H1 (cell line): ENCODE data around the gene ALDOA. TPM values are rescaled to one million over a fixed set of nuclear protein-coding genes. Genes with fewer than 3 reads are reported as not detected.
A peak's percentile ranks its signal among the peaks of the same experiment; 100 is the strongest.

Experiments
- CTCF ChIA-PET: fragments of 300-600 bp; sonication (Branson Sonifier 250); formaldehyde crosslinking; loops from one replicate; lab custom pipeline; 2021; ENCODE audit not compliant: partially characterized antibody; lab: Charles Lee
- POLR2A ChIA-PET: fragments of 300-600 bp; sonication (Branson Sonifier 250); formaldehyde crosslinking; loops from one replicate; lab custom pipeline; 2021; ENCODE audit warnings: inconsistent platforms; ENCODE audit not compliant: partially characterized antibody; lab: Charles Lee
- DNase-seq, 2 experiments: peaks; one replicate each; pipeline versions ENCODE4 v3.0.0 to v3.0.0-alpha.2; 2010 to 2022; ENCODE audit warnings: low spot score in 2 of 2, low read depth in 1 of 2, mixed read lengths in 1 of 2
- FAIRE-seq: peaks from 2 replicates; lab custom pipeline; 2011; peaks lifted over from hg19 to GRCh38; lab: Jason Lieb, UNC
- H2AFZ ChIP-seq: 2 replicates; pipeline ENCODE4 v1.8.1; 2012; ENCODE audit warnings: low read length, inconsistent platforms
- H2AK5ac ChIP-seq: 2 replicates; pipeline ENCODE4 v1.6.1; 2013; ENCODE audit warnings: low read depth, low read length
- H2BK120ac ChIP-seq: replicated peaks from 2 replicates; pipeline ENCODE3; 2013; ENCODE audit warnings: low read depth, low read length, inconsistent platforms
- H2BK12ac ChIP-seq: 2 replicates; pipeline ENCODE4 v1.6.1; 2013; ENCODE audit warnings: low read depth, low read length
- H2BK15ac ChIP-seq: 2 replicates; pipeline ENCODE4 v1.6.1; 2013; ENCODE audit warnings: low read length
- H2BK20ac ChIP-seq: 2 replicates; pipeline ENCODE4 v1.6.1; 2013; ENCODE audit warnings: low read length
- H2BK5ac ChIP-seq: 2 replicates; pipeline ENCODE4 v1.6.1; 2013; ENCODE audit warnings: low read depth, low read length
- H3K14ac ChIP-seq: 2 replicates; pipeline ENCODE4 v1.6.1; 2013; ENCODE audit warnings: inconsistent platforms; ENCODE audit not compliant: insufficient read length
- H3K18ac ChIP-seq: 2 replicates; pipeline ENCODE4 v1.6.1; 2013; ENCODE audit warnings: low read length; ENCODE audit errors: extremely low read depth
- H3K23ac ChIP-seq: 2 replicates; pipeline ENCODE4 v1.6.1; 2013; ENCODE audit warnings: inconsistent platforms; ENCODE audit not compliant: insufficient read length
- H3K23me2 ChIP-seq: 2 replicates; pipeline ENCODE4 v1.6.1; 2013; ENCODE audit warnings: low read depth, low read length
- H3K27ac ChIP-seq: 2 replicates; pipeline ENCODE4 v1.6.1; 2011; ENCODE audit warnings: low read depth, low read length, inconsistent platforms
- H3K27me3 ChIP-seq, 4 experiments: replicated peaks in 1 of 4; 1 replicate in 1 of 4; 2 replicates in 3 of 4; pipeline versions ENCODE4 v1.6.1 to v1.8.1; 2011 to 2013; ENCODE audit warnings: low read length in 3 of 4, mild to moderate bottlenecking in 3 of 4, inconsistent platforms in 2 of 4, mixed read lengths in 2 of 4, moderate library complexity in 1 of 4; ENCODE audit not compliant: control insufficient read depth in 3 of 4, insufficient read depth in 3 of 4; ENCODE audit errors: extremely low read depth in 1 of 4
- H3K36me3 ChIP-seq, 4 experiments: 2 replicates each; pipeline versions ENCODE4 v1.6.1 to v1.8.1; 2011 to 2013; ENCODE audit warnings: mild to moderate bottlenecking in 4 of 4, low read length in 3 of 4, moderate library complexity in 2 of 4, control low read depth in 1 of 4, inconsistent platforms in 1 of 4; ENCODE audit not compliant: insufficient read depth in 4 of 4, control insufficient read depth in 2 of 4
- H3K4ac ChIP-seq: replicated peaks from 2 replicates; pipeline ENCODE3; 2013; ENCODE audit warnings: low read length, low read depth, mixed read lengths, inconsistent platforms; ENCODE audit not compliant: insufficient read length
- H3K4me1 ChIP-seq, 4 experiments: replicated peaks in 1 of 4; 1 replicate in 1 of 4; 2 replicates in 3 of 4; pipeline versions ENCODE4 v1.6.1 to v1.8.1; 2011 to 2013; ENCODE audit warnings: low read length in 3 of 4, inconsistent platforms in 2 of 4, mixed read lengths in 1 of 4; ENCODE audit not compliant: insufficient read depth in 4 of 4, control insufficient read depth in 3 of 4
- H3K4me2 ChIP-seq, 2 experiments: 2 replicates each; pipeline versions ENCODE4 v1.6.1 to v1.8.1; 2011 to 2013; ENCODE audit warnings: low read depth in 2 of 2, low read length in 2 of 2, control low read depth in 1 of 2, inconsistent platforms in 1 of 2, mild to moderate bottlenecking in 1 of 2; ENCODE audit not compliant: insufficient read depth in 1 of 2
- H3K4me3 ChIP-seq, 4 experiments: fragments of 200-600, 300-600 bp in 1 of 4; sonication (generic), shearing (Covaris generic), sonication (Bioruptor Twin) in 1 of 4; 2 replicates each; pipeline versions ENCODE4 v1.5.1 to v1.8.1; 2011 to 2016; ENCODE audit warnings: low read length in 4 of 4, low read depth in 3 of 4, control low read depth in 2 of 4, inconsistent platforms in 2 of 4, mild to moderate bottlenecking in 2 of 4, mixed read lengths in 1 of 4, moderate library complexity in 1 of 4; ENCODE audit not compliant: insufficient read depth in 2 of 4; ENCODE audit errors: extremely low read depth in 1 of 4
- H3K56ac ChIP-seq: replicated peaks from 2 replicates; pipeline ENCODE3; 2013; ENCODE audit warnings: low read depth, mild to moderate bottlenecking, mixed read lengths, low read length, inconsistent platforms; ENCODE audit not compliant: insufficient read length
- H3K79me1 ChIP-seq: 2 replicates; pipeline ENCODE4 v1.6.1; 2013; ENCODE audit warnings: low read depth, low read length, control low read depth
- H3K79me2 ChIP-seq, 2 experiments: 2 replicates each; pipeline versions ENCODE4 v1.6.1 to v1.8.1; 2012 to 2013; ENCODE audit warnings: low read length in 2 of 2, mild to moderate bottlenecking in 2 of 2, inconsistent platforms in 1 of 2; ENCODE audit not compliant: insufficient read depth in 2 of 2, control insufficient read depth in 1 of 2
- H3K9ac ChIP-seq, 4 experiments: replicated peaks in 1 of 4; 1 replicate in 1 of 4; 2 replicates in 3 of 4; pipeline versions ENCODE4 v1.6.1 to v1.8.1; 2011 to 2013; ENCODE audit warnings: low read depth in 3 of 4, low read length in 3 of 4, control low read depth in 2 of 4, mild to moderate bottlenecking in 2 of 4, moderate library complexity in 2 of 4, inconsistent platforms in 1 of 4; ENCODE audit errors: extremely low read depth in 1 of 4
- H3K9me3 ChIP-seq, 2 experiments: 2 replicates each; pipeline versions ENCODE4 v1.6.1 to v1.8.1; 2012 to 2013; ENCODE audit warnings: mild to moderate bottlenecking in 2 of 2, moderate library complexity in 2 of 2, control low read depth in 1 of 2, inconsistent platforms in 1 of 2, low read depth in 1 of 2, low read length in 1 of 2, mixed read lengths in 1 of 2; ENCODE audit not compliant: insufficient read depth in 2 of 2
- H4K20me1 ChIP-seq, 2 experiments: replicated peaks in 1 of 2; 2 replicates each; pipeline versions ENCODE3 to v1.8.1; 2011 to 2013; ENCODE audit warnings: inconsistent platforms in 2 of 2, low read length in 2 of 2, mild to moderate bottlenecking in 1 of 2; ENCODE audit not compliant: insufficient read depth in 2 of 2, control insufficient read depth in 1 of 2
- H4K5ac ChIP-seq: 2 replicates; pipeline ENCODE4 v1.6.1; 2013; ENCODE audit warnings: low read length, low read depth, mixed read lengths, inconsistent platforms; ENCODE audit not compliant: insufficient read length
- H4K8ac ChIP-seq: 2 replicates; pipeline ENCODE4 v1.8.0; 2013; ENCODE audit warnings: mild to moderate bottlenecking, moderate library complexity, low read length, inconsistent platforms; ENCODE audit not compliant: insufficient read depth; ENCODE audit errors: extremely low read depth
- H4K91ac ChIP-seq: replicated peaks from 2 replicates; pipeline ENCODE3; 2013; ENCODE audit warnings: low read length, mixed read lengths, inconsistent platforms; ENCODE audit not compliant: insufficient read length
- POLR2A ChIP-seq, 2 experiments: IDR thresholded peaks; 1 replicate in 1 of 2; 2 replicates in 1 of 2; pipeline ENCODE4 v1.6.1; 2011; ENCODE audit warnings: low read depth in 2 of 2, low read length in 2 of 2, mild to moderate bottlenecking in 2 of 2; ENCODE audit errors: control extremely low read depth in 1 of 2
- RAD21 ChIP-seq, 2 experiments: IDR thresholded peaks in 1 of 2; conservative IDR thresholded peaks in 1 of 2; 2 replicates each; pipeline ENCODE4 v1.6.1; 2011; ENCODE audit warnings: low read depth in 2 of 2, low read length in 2 of 2, improper control_type of control experiment in 1 of 2, inconsistent platforms in 1 of 2, mild to moderate bottlenecking in 1 of 2, moderate library complexity in 1 of 2
- SIN3A ChIP-seq, 2 experiments: IDR thresholded peaks in 1 of 2; conservative IDR thresholded peaks in 1 of 2; 2 replicates each; pipeline ENCODE4 v1.6.1; 2011 to 2012; ENCODE audit warnings: low read length in 2 of 2, improper control_type of control experiment in 1 of 2, low read depth in 1 of 2, mild to moderate bottlenecking in 1 of 2
- SP2 ChIP-seq: IDR thresholded peaks from 2 replicates; pipeline ENCODE4 v1.6.1; 2012; ENCODE audit warnings: mild to moderate bottlenecking, low read length, inconsistent platforms
- SP4 ChIP-seq: IDR thresholded peaks from 2 replicates; pipeline ENCODE4 v1.6.1; 2012; ENCODE audit warnings: low read length, inconsistent platforms
- YY1 ChIP-seq: IDR thresholded peaks from 2 replicates; pipeline ENCODE4 v1.6.1; 2011; ENCODE audit warnings: low read depth, mild to moderate bottlenecking, low read length
- WGBS, 2 experiments: shearing (Covaris generic) in 1 of 2; methylation state at CpG; one replicate each; pipeline versions ENCODE4 v1.1.6 to v1.1.7; 2013 to 2015; ENCODE audit warnings: low lambda C conversion rate in 2 of 2, mixed read lengths in 2 of 2, inconsistent platforms in 1 of 2, low coverage in 1 of 2, missing lambda C conversion rate in 1 of 2; ENCODE audit not compliant: insufficient replicate concordance in 2 of 2, insufficient coverage in 1 of 2, insufficient read length in 1 of 2; ENCODE audit errors: extremely low coverage in 1 of 2, missing lambda C conversion rate in 1 of 2; 5-methylcytosine and 5-hydroxymethylcytosine counted together
- polyA plus RNA-seq, 7 experiments: library from polyadenylated mRNA; depleted of rRNA in 3 of 7; stranded (reverse) in 5 of 7; unstranded in 2 of 7; fragments of >200 nt in 5 of 7; fragments of 200-250 nt in 2 of 7; gene quantifications; 1 replicate in 5 of 7; 2 replicates in 1 of 7; 4 replicates in 1 of 7; pipeline versions ENCODE4 v1.2.1 to v1.2.3, GENCODE V29; 2011 to 2013; ENCODE audit warnings: missing spikeins in 2 of 7, mixed read lengths in 2 of 7
- total RNA-seq: library from RNA; stranded (reverse); fragmentation: NEBNext Ultra II Directional; extraction: Animal tissue kit (Norgen Biotek cat#: 25700); gene quantifications from 2 replicates; pipeline ENCODE4 v1.2.1, GENCODE V29; 2021
- TF ChIP-seq, protein P1 (sequence below): IDR thresholded peaks from 2 replicates; pipeline ENCODE4 v1.6.1; 2011; ENCODE audit warnings: low read length, improper control_type of control experiment
- TF ChIP-seq, protein P2 (sequence below): IDR thresholded peaks from 2 replicates; pipeline ENCODE4 v1.6.1; 2012; ENCODE audit warnings: inconsistent platforms

The ALDOA gene
- total and polyA plus RNA-seq, 2 of the 8 experiments (the other 6 are each of a cell fraction or from before 2014, with no cell fraction given): 1,072 to 1,083 TPM

DNA sequence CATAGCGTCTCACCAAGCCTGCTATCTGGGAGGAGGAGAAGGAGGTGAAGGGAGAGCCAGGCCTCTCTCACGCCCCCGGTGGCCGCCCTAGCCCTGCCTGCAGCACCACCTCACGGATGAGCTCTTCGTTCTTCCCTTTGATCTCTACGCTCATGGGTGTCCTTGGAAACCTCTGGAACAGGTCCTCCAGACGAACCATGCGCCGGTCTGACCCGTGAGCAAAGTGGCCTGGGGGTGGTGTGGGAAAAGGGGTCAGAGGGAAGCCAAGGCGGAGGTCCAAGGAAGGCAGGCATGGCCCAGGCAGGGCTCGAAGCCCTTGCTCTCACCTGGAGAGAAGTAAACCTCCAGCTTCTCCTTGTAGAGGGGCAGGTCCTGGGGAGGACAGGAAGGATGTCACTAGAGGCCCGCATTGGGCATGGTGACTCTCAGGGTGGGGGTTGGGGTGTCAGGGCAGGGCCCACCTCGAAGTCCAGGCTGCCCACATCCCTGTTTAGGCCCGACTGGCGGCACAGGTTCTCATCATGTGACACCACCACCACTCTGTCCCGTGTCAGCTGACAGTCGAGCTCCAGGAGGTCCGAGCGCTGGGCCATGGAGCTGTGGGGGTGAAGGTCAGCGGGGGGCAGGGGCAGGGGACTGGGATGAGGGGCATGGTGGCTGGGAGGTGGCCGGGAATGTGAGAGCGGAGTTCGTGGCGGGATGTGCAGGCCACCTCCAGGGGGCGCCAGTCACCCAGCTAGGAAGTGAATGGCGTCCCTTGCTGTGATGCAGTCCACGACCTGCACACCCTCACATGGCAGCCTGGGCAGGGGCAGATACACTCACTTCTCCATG lies 46.9 kb downstream of the ALDOA start:
- Histone ChIP-seq H3K4me2 (peak overlapping the region in 1 of 2 experiments; percentile 50; a peak in 2 of 4 replicates), H3K79me2 (no peaks in the 10 kb centered on the region), H3K4me3 (peak overlapping the region in 1 of 4 experiments; percentile 24; a peak in 2 of 8 replicates), H3K27ac (no peak overlapping the region), H3K79me1 (no peaks in the 10 kb centered on the region), H3K23me2 (no peaks in the 10 kb centered on the region), H4K5ac (no peak overlapping the region), H4K20me1 (peaks cover 2 to 6% of the 10 kb centered on the region in 2 experiments), H2BK120ac (no peak overlapping the region), H2BK20ac (0 out of 2 replicates have a peak overlapping the region, but pooled peaks have one; percentile 48), H2AFZ (no peak overlapping the region), H3K4me1 (peaks cover 0 to 12% (median 6%) of the 10 kb centered on the region in 4 experiments; a peak in 5 of 7 replicates), H3K27me3 (no peaks in the 10 kb centered on the region), H3K14ac (no peak overlapping the region), H3K18ac (no peak overlapping the region), H2BK12ac (no peak overlapping the region), H3K56ac (no peak overlapping the region), H3K23ac (no peak overlapping the region), H3K36me3 (0 out of 8 replicates have a peak, but pooled peaks cover 0 to 3% (median 0%) of the 10 kb centered on the region in 4 experiments), H3K9me3 (no peaks in the 10 kb centered on the region), H3K4ac (no peak overlapping the region), H2BK5ac (peak overlapping the region; percentile 12; the same call in 1 of the 2 replicates), H4K91ac (no peak overlapping the region), H2BK15ac (0 out of 2 replicates have a peak overlapping the region, but pooled peaks have one; percentile 29), H4K8ac (no peak overlapping the region), H2AK5ac (no peak overlapping the region), H3K9ac (peak overlapping the region in 1 of 4 experiments; percentile 10; a peak in 3 of 7 replicates)
- WGBS, 2 experiments: 27% methylated on average over 22 of the region's 29 CpGs; no CpG with 5 or more reads in 1 of the 2 experiments
- DNase-seq (peak in 1 of 2 experiments; percentile 94), FAIRE-seq (no peak)
- ChIA-PET CTCF (interaction anchor here (0.5 to 6.7 kb wide), 31 partner anchors 9 to 523 kb away, joined by 3 to 90 read pairs (median 5); partner anchors contain the start of genes ALDOA, MAPK3, TBX6 and TLCD3B), POLR2A (interaction anchor here (0.7 to 16.3 kb wide), 10 partner anchors 8 to 433 kb away, joined by 3 to 169 read pairs (median 5); partner anchors contain the start of genes CORO1A, TBX6 and YPEL3)
- TF ChIP-seq SP2 (no peak), SP4 (peak; percentile 52; the same call in 1 of the 2 replicates), YY1 (peak; percentile 84), RAD21 (IDR thresholded peaks at IDR 0.05 in 1 of 2, conservative IDR thresholded peaks at IDR 0.05 in 1 of 2; ENCODE audit: low read depth in 2 of 2, low read length in 2 of 2) (peak; percentile 72 to 75), SIN3A (conservative IDR thresholded peaks at IDR 0.05 in 1 of 2, IDR thresholded peaks at IDR 0.05 in 1 of 2; ENCODE audit: low read depth in 1 of 2, low read length in 2 of 2) (0 out of 4 replicates have a peak, but pooled peaks of 1 of the 2 experiments have one; percentile 50), POLR2A (IDR thresholded peaks at IDR 0.05; ENCODE audit: control extremely low read depth in 1 of 2, low read depth in 2 of 2, low read length in 2 of 2) (peak; percentile 20 to 29; a peak in 2 of 3 replicates)
- TF ChIP-seq, protein P1, sequence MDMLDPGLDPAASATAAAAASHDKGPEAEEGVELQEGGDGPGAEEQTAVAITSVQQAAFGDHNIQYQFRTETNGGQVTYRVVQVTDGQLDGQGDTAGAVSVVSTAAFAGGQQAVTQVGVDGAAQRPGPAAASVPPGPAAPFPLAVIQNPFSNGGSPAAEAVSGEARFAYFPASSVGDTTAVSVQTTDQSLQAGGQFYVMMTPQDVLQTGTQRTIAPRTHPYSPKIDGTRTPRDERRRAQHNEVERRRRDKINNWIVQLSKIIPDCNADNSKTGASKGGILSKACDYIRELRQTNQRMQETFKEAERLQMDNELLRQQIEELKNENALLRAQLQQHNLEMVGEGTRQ: peak; percentile 28; the same call in 1 of the 2 replicates
- TF ChIP-seq, protein P2, sequence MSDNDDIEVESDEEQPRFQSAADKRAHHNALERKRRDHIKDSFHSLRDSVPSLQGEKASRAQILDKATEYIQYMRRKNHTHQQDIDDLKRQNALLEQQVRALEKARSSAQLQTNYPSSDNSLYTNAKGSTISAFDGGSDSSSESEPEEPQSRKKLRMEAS: peak; percentile 36; the same call in 1 of the 2 replicates
